AG04449 (cell line): Measurements from ENCODE around the gene DMD.

ENCODE experiments used
- CTCF ChIA-PET: fragments of 350-600 bp; formaldehyde crosslinking; extraction: SDS; loops from one replicate; lab custom pipeline; 2021; ENCODE audit warnings: antibody characterized with exemption; lab: Yijun Ruan, JAX
- POLR2A ChIA-PET: fragments of 400-600, 350-600 bp; formaldehyde crosslinking; extraction: SDS; loops from one replicate; lab custom pipeline; 2020; ENCODE audit warnings: antibody characterized with exemption, inconsistent platforms; lab: Yijun Ruan, JAX
- DNase-seq: peaks from one replicate; pipeline ENCODE4 v3.0.0-alpha.2; 2010; ENCODE audit warnings: low read depth, low spot score
- H3K4me3 ChIP-seq: 2 replicates; pipeline ENCODE4 v1.5.1; 2011; ENCODE audit warnings: low read depth, mild to moderate bottlenecking, control low read depth, low read length
- CTCF ChIP-seq: IDR thresholded peaks from one replicate; pipeline ENCODE4 v1.5.1; 2011; ENCODE audit warnings: mild to moderate bottlenecking, moderate library complexity, low read length, control low read depth, inconsistent platforms; ENCODE audit not compliant: insufficient read depth; ENCODE audit errors: missing control alignments

DMD gene

GRCh38 chrX:32153585-32153984 is 1057.8 kb downstream of the DMD start:
- POLR2A ChIA-PET: no interaction called here
- TF ChIP-seq CTCF: no peak
- CTCF ChIA-PET: no interaction called here
- no peak for DNase-seq
- H3K4me3 ChIP-seq: no peak overlapping the region

GRCh38 chrX:32150141-32150540 is 1061.2 kb downstream of the DMD start:
- H3K4me3 ChIP-seq: no peak overlapping the region
- TF ChIP-seq CTCF: no peak
- ChIA-PET POLR2A (no interaction called here), CTCF (no interaction called here)
- DNase-seq: no peak

- TF ChIP-seq CTCF: no peak
- ChIA-PET POLR2A (no interaction called here), CTCF (no interaction called here)
- H3K4me3 ChIP-seq: no peak overlapping the region
- no peak for DNase-seq
Observed at GRCh38 chrX:32141841-32142240, 1069.5 kb downstream of the DMD start.

- H3K4me3 ChIP-seq: no peak overlapping the region
- no peak for DNase-seq
- ChIA-PET CTCF (no interaction called here), POLR2A (no interaction called here)
- no peak for TF ChIP-seq CTCF
Observed at GRCh38 chrX:32139476-32139875, 1071.9 kb downstream of the DMD start.

DNA sequence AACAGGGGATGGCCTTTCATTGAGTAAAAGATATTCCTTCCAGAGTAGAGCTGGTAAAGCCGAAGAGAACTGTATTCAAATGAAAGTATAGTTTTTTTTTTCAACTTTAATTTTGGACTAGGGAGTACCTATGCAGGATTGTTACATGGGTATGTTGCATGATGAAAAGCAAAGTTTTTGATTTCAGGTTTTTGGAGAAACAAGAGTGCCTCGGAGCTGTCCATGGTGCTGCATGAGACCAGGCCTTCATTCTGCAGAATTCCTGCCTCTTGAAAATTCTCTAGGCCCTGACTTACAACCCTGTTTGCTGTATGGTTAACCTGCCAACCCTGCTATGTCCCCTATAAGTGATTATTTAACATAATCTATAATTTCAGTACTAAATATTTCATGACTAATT is 1073.8 kb downstream of the DMD start:
- ChIA-PET POLR2A (no interaction called here), CTCF (no interaction called here)
- H3K4me3 ChIP-seq: no peak overlapping the region
- no peak for DNase-seq
- no peak for TF ChIP-seq CTCF

DNA sequence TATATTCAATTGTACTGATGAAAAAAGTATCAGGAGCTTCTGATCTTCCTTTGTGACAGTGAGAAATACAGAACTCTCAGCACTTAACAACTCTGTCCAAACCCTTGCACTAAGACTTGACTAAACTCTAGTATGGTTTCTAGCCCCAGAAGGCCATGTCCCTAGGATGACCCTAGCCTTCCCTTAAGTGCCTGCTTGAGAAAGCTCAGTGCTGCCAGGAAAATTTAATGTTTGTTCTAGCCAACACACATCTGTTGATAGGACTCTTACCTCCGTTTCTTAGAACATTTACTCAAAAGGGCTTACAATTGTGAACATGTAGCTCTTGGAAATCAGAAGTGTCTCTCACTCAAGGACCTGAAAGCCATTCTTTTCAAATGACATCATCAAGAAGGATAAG is 1084.4 kb downstream of the DMD start:
- CTCF ChIA-PET: no interaction called here
- POLR2A ChIA-PET: no interaction called here
- TF ChIP-seq CTCF: no peak
- no peak overlapping the region for H3K4me3 ChIP-seq
- DNase-seq: no peak
